GM19238 (cell line): ENCODE measurements around the gene CEP72.
A peak's percentile ranks its signal among the peaks of the same experiment; 100 is the strongest.
"Not testable (repeated sequence)": the region's sequence is repeated elsewhere in the genome, so short reads cannot be mapped to it uniquely, and the experiment has no call there.

Experiments used
- DNase-seq: peaks from one replicate; pipeline ENCODE4 v3.0.0; 2011; ENCODE audit warnings: low spot score; ENCODE audit not compliant: insufficient read length

Gene CEP72

DNA sequence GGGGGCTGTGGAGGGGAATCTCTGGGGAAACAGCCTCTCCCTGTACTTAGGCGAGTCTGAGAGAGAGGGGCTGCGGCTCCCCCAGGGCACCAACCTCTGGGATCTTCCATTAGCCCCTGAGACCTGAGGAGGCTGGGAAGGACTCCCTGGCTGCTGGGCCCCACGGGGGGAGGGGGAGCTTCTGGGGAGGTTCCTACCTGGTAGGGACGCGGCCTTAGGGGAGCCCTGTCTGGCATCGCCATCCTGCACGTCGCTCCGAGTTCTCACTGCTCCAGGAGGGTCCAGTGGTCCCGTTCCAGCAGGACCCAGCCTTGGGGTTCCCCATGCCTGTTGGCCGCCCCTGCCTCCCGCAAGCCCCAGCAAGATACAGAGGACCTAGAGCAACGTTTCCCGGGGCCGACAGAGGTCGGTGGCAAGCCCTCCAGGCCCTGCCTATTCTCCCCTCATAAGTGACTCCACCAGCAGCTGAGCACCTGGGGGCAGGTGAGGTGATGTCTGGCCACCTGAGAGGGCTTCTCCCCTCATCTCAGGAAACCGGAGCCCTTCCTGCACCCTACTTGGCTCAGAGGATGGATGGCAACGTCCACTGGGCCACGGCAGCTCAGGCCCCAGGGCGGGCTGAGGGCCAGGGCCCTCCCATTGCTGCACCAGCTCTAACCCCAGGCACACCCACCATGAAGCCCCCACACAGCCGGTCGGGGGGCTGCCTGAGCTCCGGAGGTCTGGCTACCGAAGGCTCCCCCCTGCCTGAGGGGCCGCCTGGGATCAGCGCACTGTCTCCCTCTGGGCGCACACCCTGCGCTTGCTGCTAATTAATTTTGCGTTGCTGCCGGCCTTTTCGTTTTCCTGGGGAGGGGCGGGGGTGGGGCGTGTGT, 58.5 kb downstream of the CEP72 start:
- DNase-seq, result no peak

DNA sequence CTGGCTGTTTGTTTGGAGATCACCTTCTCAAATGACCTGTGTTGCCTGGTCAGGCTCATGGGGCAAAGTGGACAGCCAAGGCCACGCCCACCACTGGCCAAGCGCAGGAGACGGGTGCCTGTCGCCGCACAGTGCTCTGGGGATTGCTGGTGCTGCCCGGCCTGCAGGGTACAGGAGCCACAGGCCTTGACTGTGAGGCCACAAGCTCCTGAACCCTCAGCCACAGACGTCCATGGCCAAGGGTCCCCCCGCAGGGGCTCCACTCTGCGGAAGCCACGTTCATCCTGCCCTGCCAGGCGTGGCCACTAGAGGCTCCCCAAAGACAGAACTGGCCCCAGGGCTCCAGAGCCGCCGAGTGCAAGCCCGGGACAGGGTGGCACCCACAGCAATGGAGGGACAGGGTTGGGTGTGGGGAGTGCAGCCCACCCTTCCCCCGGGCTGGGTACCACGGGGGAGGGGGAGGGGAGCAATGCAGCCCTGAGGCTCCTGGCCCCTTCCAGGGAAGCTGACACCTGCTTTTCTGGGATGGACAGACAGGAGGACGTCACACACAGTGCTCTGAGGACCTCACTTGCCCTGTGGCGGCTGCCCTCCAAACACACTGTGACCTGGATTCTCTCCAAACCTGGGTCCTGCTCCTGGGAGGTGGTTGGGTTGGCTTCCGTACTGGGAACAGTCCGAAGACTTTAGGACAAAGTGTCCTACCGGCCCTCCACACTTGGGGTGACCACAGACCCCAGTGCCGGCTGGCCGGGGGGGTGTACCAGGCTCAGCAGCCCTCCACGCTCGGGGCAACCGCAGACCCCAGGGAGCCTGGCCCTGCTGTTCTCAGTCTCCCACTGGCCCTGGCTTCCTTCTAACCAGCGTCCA, 59.6 kb downstream of the CEP72 start:
- DNase-seq, result peak; percentile 68

DNA sequence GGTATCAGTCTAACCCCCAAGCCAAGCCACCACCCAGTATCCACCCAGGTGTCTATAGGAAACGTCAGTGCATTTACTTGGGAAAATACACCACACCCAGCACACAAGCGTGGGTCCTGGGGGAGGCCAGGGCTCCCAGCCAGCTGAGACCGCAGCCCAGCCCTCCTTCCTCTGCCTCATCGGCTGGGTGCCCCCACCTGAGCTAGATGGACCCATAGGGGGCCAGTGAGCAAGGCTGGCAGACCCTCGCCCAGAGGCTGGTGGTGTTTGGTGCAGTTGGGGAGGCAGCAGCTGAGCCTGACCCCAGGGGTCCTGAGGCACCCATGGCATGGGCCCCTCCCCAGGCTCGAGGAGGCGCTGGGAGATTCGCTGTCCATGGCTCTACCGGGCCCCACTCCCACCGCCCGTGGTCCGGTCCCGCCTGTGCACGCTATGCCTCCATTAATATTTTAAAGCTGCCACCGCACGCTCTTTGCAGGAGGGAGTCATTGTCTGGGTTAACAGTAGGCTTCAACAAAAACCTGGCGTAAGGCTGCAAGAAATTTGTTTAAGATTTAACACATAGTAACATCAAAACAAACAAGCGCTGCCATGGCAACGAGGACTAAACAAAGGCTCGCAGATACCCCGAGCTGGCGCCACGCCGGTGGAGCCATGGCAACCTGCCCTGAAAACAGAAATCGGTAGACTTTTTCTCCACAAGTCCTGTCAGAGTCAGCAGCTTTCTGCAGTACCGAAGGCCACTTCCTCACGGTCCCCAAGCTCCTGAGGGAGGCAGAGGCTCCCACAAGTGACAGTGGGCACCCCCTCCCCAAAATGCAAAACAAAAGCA, 60.4 kb downstream of the CEP72 start:
- no peak for DNase-seq

DNA sequence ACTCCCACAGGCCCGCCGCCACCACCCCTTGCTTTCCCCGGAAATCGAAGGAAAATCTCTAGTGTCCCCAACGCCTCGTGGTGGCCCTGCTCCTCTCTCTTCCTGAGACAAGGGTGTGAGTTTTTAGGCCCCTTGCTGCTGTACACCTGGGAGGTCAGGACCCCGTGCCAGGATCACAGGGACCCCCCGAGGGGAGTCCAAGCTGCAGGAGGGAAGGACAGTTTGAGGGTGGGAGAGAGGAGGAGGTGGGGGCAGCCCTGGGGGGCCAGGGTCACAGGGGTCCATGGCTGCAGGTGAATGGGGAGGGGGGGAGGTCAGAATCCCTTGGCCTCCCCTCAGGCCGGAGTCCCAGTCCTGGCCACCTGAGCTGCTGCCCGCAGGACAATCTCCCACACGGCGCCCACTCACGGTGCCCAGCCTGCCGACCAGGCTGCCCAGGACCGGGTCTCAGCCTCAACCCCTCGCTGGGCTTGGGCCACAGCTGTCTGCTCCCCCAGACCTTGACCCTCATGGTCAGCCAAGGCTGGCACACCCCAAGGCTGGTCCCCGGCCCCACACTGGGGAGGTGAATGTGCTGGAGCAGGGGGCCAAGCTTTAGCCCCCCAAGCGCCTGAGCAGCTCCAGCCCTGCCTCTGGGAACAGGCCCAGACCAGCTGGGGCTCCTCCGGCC, 61.2 kb downstream of the CEP72 start:
- no peak for DNase-seq

DNA sequence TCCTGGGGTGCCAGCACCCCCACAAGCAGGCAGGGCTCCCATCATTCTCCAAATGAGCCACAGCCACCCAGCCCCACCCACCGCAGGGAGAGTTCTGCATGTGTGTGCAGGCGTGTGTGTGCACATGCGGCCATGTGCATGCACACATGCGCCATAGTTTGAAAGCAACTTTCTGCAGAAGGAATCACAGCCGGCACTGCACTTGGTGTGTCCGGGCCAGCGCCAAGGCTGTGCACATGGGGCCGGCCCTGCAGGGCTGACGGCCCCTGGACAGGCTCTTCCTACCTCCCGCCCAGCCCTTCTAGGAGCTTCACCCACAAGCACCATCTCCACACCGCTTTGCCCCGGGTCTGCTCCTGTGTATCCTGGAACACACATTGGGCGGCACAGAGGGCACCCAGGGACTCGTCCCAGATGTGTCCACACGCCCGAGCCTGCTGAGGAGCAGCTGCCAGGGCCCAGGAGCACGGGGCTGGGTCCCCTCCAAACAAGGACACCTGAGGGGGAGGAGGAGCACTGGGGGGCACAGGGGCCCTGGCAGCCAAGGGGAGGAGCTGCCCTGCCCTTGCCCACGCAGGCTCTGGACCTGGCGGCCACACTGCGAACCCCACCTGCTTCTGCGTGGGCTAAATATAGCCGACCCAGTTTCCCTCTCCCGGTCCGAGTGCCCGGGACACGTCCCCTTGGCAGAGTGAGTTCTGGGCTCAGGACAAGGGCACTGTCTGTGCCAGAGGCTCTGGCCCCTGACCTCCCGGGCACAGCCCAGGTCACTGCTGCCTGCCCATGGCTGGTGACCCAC, 61.9 kb downstream of the CEP72 start:
- no peak for DNase-seq

DNA sequence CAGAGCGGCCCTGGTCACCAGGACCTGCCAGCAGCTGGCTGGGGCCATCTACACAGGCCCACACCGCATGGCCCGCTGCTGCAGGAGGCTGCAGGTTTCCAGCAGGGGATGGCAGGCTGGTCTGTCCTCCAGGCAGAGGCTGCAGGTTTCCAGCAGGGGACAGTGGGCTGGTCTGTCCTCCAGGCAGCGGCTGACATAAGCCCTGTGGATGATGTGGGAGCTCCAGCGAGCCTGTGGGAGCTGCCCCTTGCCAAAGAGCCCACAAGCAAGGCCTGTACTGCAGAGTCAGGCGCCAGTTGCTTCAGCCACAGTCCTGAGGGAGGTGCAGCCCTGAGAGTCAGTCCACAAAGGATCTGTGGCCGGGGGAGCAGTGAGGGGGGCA, 62.5 kb downstream of the CEP72 start:
- DNase-seq, result no peak

DNA sequence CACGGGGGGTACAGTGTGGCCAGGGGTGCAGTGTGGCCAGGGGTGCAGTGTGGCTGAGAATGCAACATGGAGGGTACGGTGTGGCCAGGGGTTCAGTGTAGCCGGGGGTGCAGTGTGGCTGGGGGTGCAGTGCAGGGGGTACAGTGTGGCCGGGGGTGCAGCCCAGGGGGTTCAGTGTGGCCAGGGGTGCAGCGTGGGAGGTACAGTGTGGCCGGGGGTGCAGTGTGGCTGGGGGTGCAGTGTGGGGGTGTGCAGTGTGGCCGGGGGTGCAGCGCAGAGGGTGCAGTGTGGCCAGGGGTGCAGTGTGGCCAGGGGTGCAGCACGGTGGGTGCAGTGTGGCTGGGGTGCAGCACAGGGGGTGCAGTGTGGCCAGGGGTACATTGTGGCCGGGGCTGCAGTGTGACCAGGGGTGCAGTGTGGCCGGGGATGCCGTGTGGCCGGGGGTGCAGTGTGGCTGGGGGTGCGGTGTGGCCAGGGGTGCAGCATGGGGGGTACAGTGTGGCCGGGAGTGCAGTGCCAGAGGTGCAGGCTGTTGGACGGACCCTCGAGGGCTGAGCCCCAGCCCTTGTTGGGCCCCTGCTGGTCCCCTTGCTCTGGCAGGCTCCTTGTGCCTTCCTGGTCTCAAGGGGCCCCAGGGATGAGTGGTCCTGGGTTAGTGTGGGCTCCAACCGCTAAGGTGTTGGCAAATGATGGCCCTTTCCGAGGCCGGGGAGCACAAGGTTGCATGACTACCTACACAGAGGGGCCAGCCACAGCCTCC, 63.2 kb downstream of the CEP72 start:
- DNase-seq, result no peak

DNA sequence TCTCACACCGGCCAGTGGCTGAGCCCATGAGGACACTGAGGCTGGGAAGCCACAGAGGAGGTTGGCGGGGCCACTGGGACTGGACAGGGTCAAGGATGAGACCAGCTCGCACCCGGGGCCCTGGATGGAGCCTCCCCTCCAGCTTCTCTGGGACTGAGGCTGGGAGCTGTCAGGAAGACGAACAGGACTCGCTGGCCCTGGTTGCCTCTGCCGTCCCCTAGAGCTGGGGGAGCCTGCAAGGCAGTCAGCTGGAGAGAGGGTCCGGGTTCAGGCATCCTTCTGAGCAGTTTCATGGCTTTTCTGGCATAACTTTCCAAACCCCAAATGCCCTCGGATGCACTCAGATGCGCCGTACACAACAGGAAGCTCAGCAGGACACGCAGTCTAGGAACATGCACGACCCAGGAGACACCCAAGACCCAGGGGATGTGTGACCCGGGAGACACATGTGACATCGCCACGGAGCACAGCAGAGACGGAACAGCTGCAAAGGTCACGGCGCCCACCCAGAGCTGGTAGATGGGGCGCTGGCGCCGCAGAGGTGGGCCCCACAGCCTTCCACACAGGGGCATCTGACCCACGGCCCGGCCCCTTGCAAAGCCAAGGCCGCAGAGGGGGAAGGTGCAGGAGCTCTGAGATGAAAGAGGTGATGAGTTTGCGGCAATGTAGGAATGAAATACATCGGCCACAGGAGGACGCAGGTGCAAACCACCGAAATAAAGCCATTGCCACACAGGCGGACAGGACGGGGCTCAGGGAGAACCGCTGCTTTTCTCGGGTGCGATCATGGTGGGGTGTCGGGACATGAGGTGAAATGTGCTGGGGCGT, 63.9 kb downstream of the CEP72 start:
- DNase-seq, result no peak

DNA sequence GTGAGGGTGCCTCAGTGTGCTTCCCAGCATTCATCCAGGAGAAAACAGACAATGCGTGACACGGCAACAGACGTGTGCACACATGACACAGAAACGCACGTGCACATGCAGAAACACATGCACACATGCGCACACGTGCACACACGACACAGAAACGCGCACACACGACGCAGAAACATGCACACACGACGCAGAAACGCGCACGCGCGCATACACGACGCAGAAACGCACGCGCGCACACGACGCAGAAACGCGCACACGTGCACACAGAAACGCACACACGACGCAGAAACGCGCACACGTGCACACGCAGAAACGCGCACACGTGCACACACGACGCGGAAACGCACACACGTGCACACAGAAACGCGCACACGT, 64.5 kb downstream of the CEP72 start:
- DNase-seq, result no peak

DNA sequence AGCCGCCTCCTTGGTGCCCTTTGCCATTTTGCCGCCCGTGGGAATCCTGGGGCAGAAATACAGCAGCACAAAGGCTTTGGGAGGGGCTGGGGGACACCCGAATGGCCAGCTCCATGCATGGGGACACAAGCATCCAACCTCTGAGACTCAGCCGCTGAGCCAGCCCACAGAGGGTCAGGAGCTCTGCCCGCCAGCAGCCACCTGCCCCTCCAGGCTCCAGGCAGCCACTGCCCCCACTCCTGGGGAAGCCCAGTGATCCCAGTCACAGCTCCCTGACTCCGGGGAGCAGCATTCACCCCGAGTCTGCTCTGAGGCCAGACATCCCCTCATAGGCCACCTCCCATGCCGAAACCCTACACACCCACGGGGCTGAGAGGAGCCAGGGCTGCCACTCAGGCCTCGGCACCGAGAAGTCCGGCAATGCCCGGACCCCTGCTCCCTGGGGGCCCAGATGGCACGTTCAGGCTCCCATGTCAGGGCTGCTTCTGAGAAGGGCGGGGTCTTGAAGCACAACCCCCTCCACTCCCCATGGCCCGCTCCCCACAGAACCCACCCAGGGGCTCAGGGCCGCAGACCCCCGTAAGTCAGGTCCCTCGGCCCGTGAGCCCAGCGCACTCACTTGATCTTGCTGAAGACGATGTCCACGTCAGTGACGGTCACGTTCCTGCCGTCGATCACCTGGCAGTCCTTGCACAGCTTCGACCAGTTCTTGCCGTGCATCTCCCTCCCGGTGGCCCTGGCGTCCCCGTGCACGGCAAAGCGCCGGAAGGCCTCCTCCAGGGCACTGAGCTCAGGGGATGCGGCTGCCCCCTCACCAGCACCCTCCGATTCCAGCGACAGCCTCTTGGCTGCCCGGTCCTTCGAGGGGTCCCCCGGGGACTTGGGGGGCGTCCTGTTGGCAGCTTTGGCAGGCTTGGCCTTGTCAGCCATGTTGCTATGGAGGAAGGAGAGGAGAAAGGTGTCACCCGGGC, 65.3 kb downstream of the CEP72 start:
- DNase-seq, result no peak

DNA sequence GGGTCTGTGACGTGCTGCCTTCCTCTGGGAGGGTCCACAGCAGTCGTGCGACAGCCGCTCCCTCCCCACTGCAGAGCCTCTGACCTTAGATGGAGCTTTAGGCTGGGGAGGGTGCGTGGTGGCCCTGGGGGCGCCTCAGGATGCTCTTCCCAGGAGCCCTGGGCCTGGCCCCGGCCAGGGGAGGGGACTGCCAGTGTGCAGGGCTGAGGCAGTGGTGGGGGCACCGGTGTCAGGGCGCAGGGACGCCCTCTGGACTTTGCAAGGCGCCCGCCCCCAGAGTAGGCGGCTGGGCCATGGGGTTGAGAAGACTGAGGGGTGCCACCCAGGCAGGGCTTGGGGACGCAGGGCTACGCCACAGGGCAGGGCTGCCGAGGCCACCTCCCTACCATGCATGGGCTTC, 66.4 kb downstream of the CEP72 start:
- not testable (repeated sequence) for DNase-seq

DNA sequence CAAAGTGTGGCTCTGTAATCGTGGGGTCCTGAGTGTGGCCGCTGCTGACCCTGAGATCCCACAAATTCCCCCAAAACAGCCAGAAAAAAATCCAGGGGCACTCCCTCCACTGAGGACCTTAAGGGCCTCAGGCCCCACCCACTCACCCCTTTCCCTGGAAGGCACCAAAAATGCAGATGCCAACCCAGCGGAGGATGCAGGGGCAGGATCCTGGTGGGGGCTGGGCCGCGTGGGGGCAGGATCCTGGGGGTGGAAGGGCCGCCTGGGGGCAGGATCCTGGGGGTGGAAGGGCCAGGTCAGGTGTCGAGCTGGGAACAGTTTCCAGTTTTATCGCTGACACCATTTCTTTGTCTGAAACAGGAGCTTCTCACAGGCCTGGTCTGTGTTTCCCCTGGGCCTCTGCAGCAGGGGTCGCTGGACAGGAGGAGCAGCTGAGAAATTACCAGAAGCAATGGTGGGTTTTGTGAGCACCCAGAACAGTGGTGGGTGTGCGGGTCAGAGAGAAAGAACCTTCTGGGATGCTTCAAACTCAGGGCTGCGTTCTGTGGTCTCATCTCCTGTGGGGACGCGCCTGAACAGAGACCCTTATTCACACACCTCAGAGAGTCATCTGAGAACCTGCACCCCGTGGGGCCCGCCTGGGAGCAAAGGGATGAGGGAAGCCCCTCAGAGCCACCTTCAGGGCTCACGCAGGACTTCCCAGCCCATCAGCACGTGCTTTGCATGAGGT, 67.2 kb downstream of the CEP72 start:
- DNase-seq, result not testable (repeated sequence)

DNA sequence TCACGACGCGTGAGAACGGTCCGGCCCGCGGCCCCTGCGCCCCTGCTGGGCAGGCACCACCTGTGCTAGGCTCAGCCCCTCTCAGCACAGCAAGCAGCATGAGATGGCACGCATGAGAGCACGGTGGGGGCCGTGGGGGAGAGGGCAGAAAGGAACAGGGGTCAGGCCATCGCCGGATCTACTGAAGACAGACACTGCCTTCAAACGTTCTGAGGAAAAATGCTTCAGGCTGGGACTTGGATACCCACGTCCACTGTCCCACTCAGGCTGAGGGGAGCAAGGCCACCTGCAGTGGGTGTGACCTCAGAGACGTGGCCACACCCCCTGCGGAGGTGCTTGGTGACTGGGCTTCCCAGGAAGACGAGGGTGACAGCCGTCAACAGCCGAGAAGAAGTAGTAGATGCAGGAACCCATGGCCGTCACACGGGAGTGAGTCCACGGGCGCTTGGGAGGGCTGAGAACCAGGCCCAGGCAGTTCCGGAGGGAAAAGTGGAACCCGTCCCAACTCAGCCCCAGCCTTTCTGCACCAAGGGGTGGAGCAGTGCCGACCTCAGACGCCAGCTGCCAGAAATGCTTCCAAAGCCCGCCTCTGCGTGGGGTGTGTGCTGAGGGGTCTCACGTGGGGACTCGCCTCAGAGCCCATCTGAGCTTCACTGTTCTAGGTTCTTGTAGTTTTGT, 68.1 kb downstream of the CEP72 start:
- DNase-seq, result not testable (repeated sequence)

DNA sequence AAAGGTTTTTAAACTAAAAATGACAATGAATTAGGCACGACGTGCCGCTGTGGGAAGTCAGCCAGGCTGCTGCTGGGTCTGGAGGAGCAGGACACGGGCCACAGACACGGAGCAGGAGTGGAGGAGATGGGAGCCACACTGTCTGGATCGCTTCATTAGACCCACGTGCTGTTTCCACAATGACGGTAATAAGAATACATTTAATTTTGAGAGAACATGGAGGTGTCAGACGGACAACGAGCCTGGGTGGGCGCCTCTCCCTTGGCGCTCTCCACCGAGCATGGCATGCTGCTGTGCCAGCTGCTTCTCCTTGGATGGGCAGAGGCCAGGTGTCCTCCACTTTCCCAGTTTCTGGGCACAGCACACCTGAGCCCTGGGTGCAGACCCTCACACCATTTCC, 68.7 kb downstream of the CEP72 start:
- not testable (repeated sequence) for DNase-seq

DNA sequence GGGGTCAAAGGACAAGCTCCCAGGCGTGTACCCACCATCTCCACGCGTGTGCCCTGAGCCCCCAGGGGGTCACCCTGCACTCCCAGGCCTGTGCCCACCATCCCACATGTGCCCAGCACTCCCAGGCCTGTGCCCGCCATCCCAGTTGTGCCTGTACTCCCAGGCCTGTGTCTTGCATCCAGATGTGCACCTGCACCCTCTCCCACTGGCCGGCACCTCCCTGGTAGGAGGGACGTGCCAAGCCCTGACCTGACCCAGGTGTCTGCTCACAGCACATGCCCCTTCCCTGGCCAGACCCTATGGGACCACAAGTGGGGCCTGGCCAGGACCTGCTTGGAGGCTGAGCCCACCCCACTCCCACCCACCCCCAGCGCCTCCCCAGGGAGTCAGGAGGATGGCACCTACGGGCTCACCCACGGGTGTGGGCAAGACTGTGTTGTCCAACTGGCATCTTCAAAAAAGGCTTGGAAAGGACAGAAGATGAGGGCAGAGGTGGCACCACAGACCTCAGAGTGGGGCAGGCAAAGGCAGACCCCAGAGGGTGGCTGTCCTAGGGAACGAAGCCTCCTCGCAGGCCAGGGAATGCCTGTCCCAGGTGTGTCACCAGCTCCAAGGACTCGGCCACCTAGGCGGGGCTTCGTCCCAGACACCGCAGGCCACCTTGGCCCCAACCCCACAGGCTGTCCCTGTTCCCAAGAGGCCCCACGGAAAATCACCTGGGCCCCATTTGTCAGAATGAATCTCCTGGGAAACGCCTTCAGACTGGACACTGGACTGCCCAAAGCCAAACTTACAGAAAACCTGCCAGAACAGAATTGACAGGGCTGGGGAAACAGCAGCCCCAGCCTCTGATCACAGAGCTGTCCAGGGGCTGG, 69.4 kb downstream of the CEP72 start:
- DNase-seq, result not testable (repeated sequence)
